Fibroblast of the aortic adventitia (primary cell): Measurements from ENCODE around the gene HSPA1L. TPM values are rescaled to one million over a fixed set of nuclear protein-coding genes. Genes with fewer than 3 reads are reported as not detected.
"Not testable (repeated sequence)": the region's sequence is repeated elsewhere in the genome, so short reads cannot be mapped to it uniquely, and the experiment has no call there.

Experiments
- DNase-seq: peaks from one replicate; pipeline ENCODE4 v3.0.0-alpha.2; 2010; ENCODE audit warnings: low read depth
- H3K4me3 ChIP-seq: 2 replicates; pipeline ENCODE4 v1.5.1; 2011; ENCODE audit warnings: low read depth, mild to moderate bottlenecking, control low read depth, low read length, moderate library complexity
- total RNA-seq: library from RNA; depleted of rRNA; stranded (reverse); fragments of >200 nt; gene quantifications from 2 replicates; pipeline ENCODE4 v1.2.3, GENCODE V29; 2012; ENCODE audit warnings: low replicate concordance
- TF ChIP-seq, protein P1 (sequence below): IDR thresholded peaks from 2 replicates; pipeline ENCODE4 v1.5.1; 2011; ENCODE audit warnings: mild to moderate bottlenecking, low read length, control low read depth, inconsistent platforms; ENCODE audit not compliant: insufficient read depth

Gene HSPA1L
- total RNA-seq, 1 donor: 1.4 TPM

DNA sequence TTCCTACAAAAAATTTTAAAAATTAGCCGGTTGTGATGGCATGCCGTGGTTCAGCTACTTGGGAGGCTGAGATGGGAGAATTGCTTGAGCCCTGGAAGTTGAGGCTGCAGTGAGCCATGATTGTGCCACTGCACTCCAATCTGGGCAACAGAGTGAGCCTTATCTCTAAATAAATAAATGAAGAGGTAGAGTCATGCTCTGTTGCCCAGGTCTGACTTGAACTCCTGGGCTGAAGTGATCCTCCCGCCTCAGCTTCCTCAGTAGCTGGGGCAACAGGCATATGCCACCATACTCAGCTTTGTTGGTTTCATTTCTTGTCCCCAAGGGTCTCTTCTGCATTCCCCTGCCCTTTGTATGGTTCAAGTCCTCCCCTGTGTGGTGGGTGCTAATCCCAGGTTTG, 29.4 kb upstream of the HSPA1L start:
- no peak for DNase-seq

DNA sequence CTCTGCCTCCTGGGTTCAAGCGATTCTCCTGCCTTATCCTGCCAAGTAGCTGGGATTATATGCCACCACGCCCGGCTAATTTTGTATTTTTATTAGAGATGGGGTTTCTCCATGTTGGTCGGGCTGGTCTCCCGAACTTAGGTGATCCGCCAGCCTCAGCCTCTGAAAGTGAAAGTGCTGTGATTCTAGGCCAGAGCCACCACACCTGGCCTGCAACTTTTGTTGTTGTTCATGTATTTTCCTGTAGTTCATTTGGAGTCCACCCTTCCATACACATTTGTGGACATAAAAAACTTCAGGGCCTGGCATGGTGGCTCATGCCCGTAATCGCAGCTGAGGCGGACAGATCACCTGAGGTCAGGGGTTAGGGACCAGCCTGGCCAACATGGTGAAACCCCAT, 27.0 kb upstream of the HSPA1L start:
- DNase-seq: no peak
- TF ChIP-seq, protein P1, sequence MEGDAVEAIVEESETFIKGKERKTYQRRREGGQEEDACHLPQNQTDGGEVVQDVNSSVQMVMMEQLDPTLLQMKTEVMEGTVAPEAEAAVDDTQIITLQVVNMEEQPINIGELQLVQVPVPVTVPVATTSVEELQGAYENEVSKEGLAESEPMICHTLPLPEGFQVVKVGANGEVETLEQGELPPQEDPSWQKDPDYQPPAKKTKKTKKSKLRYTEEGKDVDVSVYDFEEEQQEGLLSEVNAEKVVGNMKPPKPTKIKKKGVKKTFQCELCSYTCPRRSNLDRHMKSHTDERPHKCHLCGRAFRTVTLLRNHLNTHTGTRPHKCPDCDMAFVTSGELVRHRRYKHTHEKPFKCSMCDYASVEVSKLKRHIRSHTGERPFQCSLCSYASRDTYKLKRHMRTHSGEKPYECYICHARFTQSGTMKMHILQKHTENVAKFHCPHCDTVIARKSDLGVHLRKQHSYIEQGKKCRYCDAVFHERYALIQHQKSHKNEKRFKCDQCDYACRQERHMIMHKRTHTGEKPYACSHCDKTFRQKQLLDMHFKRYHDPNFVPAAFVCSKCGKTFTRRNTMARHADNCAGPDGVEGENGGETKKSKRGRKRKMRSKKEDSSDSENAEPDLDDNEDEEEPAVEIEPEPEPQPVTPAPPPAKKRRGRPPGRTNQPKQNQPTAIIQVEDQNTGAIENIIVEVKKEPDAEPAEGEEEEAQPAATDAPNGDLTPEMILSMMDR: no peak
- H3K4me3 ChIP-seq: no peak overlapping the region

More for the DNA sequence above, 29.4 kb upstream of the HSPA1L start:
- no peak overlapping the region for H3K4me3 ChIP-seq
- TF ChIP-seq, protein P1: no peak

DNA sequence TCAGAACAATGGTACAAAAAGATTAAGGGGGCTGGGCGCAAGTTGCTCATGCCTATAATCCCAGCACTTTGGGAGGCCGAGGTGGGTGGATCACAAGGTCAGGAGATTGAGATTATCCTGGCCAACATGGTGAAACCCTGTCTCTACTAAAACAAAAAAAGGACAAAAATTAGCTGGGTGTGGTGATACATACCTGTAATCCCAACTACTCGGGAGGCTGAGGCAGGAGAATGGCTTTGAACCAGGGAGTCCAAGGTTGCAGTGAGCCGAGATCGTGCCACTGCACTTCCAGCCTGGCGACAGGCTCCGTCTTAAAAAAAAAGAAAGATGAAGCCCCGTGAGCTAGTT, 24.7 kb upstream of the HSPA1L start:
- H3K4me3 ChIP-seq, DNase-seq: not testable (repeated sequence)

DNA sequence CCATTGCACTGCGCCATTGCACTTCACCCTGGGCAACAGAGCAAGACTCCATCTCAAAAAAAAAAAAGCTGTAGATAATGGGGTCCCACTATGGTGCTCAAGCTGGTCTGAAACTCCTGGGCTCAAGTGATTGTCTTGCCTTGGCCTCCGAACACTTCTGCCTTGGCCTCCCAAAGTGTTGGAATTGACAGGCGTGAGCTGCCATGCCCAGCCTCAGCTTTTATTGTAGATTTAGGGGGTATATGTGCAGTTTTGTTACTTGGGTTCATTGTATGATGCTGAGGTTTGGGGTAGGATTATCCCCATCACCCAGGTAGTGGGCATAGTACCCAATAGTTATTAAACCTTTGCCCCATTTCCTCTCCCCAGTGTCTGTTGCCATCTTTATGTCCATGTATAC, 23.9 kb upstream of the HSPA1L start:
- peak overlapping the region; percentile 13 for H3K4me3 ChIP-seq
- TF ChIP-seq, protein P1: no peak
- no peak for DNase-seq

DNA sequence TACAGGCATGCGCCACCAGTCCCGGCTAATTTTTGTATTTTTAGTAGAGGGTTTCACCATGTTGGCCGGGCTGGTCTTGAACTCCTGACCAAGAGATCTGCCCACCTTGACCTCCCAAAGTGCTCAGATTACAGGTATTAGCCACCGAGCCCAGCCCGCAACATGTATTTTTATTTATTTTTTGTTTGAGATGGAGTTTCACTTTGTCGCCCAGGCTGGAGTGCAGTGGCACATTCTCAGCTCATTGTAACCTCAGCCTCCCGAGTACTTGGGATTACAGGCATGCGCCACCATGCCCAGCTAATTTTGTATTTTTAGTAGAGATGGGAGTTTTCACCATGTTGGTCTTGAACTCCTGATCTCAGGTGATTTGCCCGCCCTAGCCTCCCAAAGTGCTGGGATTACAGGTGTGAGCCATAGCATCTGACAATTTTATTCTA, 23.1 kb upstream of the HSPA1L start:
- H3K4me3 ChIP-seq: peak overlapping the region; percentile 96
- not testable (repeated sequence) for DNase-seq

DNA sequence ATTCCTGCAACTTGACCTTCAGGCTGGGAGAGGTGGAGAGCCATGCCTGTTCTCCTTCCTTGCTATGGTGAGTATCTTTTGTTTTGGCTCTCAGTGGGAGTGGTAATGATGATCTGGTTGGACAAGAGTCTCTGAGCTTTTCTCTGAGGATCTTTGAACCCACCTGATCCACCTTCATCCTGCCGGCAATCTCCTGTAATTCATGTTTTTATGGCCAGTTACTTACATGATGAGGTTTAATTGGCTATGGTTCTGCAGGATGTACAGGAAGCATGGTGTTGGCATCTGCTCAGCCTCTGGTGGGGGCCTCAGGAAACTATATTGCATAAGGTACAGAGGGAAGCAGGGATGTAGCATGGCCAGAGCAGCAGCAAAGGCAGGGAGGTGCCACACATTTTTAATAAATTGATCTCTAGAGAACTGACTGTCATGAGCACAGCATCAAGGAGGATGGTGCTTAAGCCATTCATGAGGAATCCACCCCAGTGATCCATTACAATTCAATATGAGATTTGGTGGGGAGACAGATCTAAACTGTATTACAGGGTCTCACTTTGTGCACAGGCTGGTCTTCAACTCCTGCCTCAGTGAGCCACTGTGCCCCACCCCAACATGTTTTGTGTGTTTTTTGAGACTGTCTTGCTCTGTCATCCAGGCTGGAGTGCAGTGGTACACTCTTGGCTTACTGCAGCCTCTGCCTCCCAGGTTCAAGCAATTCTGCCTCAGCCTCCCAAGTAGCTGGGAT, 22.5 kb upstream of the HSPA1L start:
- DNase-seq: no peak
- TF ChIP-seq, protein P1: no peak
- H3K4me3 ChIP-seq: peak overlapping the region; percentile 96

DNA sequence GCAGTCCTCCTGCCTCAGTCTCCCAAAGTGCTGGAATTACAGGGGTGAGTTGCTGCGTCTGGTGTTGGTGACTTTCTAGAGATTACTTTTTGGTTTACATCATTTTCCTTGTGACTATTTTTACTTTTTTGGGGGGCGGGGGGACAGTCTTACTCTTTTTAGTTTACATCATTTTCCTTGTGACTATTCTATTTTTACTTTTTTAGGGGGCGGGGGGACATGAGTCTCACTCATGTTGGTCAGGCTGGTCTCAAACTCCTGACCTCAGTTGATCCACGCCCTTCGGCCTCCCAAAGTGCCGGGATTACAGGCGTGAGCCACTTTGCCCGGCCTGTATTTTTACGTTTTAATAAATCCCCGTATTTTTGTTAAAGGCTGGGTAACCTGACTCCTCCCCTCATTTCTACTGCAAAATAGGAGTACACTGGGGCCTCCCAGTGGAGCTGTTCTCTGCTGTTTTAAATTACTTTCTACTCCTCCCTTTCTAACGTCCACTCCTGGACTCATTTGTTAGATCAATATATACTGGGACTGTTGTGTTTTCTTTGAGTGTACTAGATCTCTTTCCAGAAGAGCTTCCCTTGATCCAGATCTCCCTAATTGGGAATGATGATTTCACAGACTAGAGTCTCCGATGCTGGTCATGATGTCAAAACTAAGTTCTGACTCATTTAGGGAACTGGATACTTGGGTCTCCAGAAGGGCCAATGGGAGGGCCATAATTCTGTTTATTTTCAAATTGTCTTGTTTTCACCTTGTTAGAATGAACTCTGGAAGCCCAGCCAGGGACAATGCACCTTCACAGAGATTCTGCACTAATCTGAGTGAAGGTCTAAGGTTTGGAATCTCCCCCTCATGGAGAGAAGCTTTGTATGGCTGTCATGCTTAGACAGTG, 21.6 kb upstream of the HSPA1L start:
- DNase-seq: peak; percentile 61
- peak overlapping the region; percentile 96 for H3K4me3 ChIP-seq
- TF ChIP-seq, protein P1: peak; percentile 14
